ENCODE data around the gene ROR1. TPM values are rescaled to one million over a fixed set of nuclear protein-coding genes. Genes with fewer than 3 reads are reported as not detected.

ROR1 gene
- total RNA-seq, 3 donors from 2014 or later: 3.1 to 19.8 (median 3.4) TPM

DNA sequence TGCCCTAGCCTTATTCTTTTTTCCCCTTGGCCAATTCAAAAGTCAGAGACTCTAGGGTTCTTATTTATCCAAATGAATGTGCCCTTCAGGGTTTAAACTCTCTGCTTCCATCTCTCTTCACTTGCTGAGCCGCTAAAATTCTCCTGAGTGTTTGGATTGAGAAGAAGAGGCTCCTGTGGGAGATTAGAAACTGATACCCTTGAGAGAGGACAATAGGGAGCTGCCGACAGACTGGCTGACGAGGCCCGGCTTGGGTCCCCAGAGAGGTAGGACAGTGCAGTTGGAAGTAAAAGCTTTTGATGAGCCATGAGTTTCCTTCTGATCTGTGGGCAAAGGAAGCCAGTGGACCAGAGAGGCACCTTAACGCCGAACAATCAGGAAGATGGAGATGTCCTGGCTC, 388.3 kb downstream of the ROR1 start:
- no peak overlapping the region for H3K4me3 ChIP-seq
- intact Hi-C loops (cut with DNase I, micrococcal nuclease): no loop called here
- no peaks in the 10 kb centered on the region for H3K9me3 ChIP-seq
- TF ChIP-seq, protein P1, sequence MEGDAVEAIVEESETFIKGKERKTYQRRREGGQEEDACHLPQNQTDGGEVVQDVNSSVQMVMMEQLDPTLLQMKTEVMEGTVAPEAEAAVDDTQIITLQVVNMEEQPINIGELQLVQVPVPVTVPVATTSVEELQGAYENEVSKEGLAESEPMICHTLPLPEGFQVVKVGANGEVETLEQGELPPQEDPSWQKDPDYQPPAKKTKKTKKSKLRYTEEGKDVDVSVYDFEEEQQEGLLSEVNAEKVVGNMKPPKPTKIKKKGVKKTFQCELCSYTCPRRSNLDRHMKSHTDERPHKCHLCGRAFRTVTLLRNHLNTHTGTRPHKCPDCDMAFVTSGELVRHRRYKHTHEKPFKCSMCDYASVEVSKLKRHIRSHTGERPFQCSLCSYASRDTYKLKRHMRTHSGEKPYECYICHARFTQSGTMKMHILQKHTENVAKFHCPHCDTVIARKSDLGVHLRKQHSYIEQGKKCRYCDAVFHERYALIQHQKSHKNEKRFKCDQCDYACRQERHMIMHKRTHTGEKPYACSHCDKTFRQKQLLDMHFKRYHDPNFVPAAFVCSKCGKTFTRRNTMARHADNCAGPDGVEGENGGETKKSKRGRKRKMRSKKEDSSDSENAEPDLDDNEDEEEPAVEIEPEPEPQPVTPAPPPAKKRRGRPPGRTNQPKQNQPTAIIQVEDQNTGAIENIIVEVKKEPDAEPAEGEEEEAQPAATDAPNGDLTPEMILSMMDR (IDR thresholded peaks at IDR 0.05): no peak
- no peaks in the 10 kb centered on the region for H3K4me1 ChIP-seq (ENCODE audit: low read depth)
- no peak for DNase-seq
- H3K36me3 ChIP-seq (ENCODE audit: low read depth): no peaks in the 10 kb centered on the region
- no peak for ATAC-seq

- intact Hi-C loops (cut with DNase I, micrococcal nuclease): no loop called here
- DNase-seq (no peak), ATAC-seq (no peak)
- TF ChIP-seq, protein P1 (IDR thresholded peaks at IDR 0.05): no peak
- Histone ChIP-seq H3K9me3 (no peaks in the 10 kb centered on the region), H3K36me3 (ENCODE audit: low read depth) (no peaks in the 10 kb centered on the region), H3K4me1 (ENCODE audit: low read depth) (no peaks in the 10 kb centered on the region), H3K4me3 (no peak overlapping the region)
Observed at GRCh38 chr1:64162804-64163203, 389.0 kb downstream of the ROR1 start.

DNA sequence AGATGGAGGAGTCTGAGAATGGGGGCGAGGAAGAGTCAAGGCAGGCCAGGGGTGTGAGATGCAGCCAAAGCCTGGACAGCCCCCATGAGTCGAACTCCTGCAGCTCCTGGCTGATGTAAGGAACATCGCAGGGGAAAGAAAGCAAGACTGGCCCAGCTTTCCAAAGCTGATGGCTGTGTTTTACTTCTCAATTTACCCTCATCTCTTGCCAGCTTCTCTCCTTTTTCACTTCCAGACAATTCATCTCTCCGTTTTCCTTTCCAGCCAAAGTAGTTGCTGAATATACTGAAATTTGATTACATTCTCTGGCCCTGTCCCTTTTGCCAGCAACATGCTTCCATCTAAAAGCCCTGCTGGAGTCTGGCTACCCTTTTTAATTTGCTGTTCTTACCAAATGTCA, 389.6 kb downstream of the ROR1 start:
- no peak for DNase-seq
- no peak for ATAC-seq
- Histone ChIP-seq H3K4me1 (ENCODE audit: low read depth) (no peaks in the 10 kb centered on the region), H3K4me3 (no peak overlapping the region), H3K9me3 (no peaks in the 10 kb centered on the region), H3K36me3 (ENCODE audit: low read depth) (no peaks in the 10 kb centered on the region)
- TF ChIP-seq, protein P1 (IDR thresholded peaks at IDR 0.05): no peak
- intact Hi-C loops (cut with DNase I, micrococcal nuclease): no loop called here

GRCh38 chr1:64163970-64164369, 390.2 kb downstream of the ROR1 start:
- TF ChIP-seq, protein P1 (IDR thresholded peaks at IDR 0.05): no peak
- Histone ChIP-seq H3K4me1 (ENCODE audit: low read depth) (no peaks in the 10 kb centered on the region), H3K4me3 (no peak overlapping the region), H3K9me3 (no peaks in the 10 kb centered on the region), H3K36me3 (ENCODE audit: low read depth) (no peaks in the 10 kb centered on the region)
- ATAC-seq (no peak), DNase-seq (peak in 1 of 3 donors; percentile 5)
- intact Hi-C loops (cut with DNase I, micrococcal nuclease): no loop called here

- Histone ChIP-seq H3K36me3 (ENCODE audit: low read depth) (no peaks in the 10 kb centered on the region), H3K4me3 (no peak overlapping the region), H3K9me3 (no peaks in the 10 kb centered on the region), H3K4me1 (ENCODE audit: low read depth) (no peaks in the 10 kb centered on the region)
- DNase-seq (no peak), ATAC-seq (no peak)
- TF ChIP-seq, protein P1 (IDR thresholded peaks at IDR 0.05): no peak
- intact Hi-C loops (cut with DNase I, micrococcal nuclease): no loop called here
Observed at GRCh38 chr1:64166629-64167028, 392.8 kb downstream of the ROR1 start.

GRCh38 chr1:64167176-64167575, 393.4 kb downstream of the ROR1 start:
- ATAC-seq: no peak
- intact Hi-C loops (cut with DNase I, micrococcal nuclease): no loop called here
- H3K9me3 ChIP-seq: no peaks in the 10 kb centered on the region

More at GRCh38 chr1:64167176-64167575, 393.4 kb downstream of the ROR1 start:
- H3K36me3 ChIP-seq (ENCODE audit: low read depth): no peaks in the 10 kb centered on the region
- TF ChIP-seq, protein P1 (IDR thresholded peaks at IDR 0.05): no peak
- DNase-seq: no peak
- H3K4me1 ChIP-seq (ENCODE audit: low read depth): peaks cover under 1% of the 10 kb centered on the region
- H3K4me3 ChIP-seq: no peak overlapping the region

All from mucosa of descending colon (tissue), 3 donors.